OCI-LY3 (cell line): ENCODE results near the gene CPEB3.

Experiments
- H2AFZ ChIP-seq: fragments of 200-600, 300-600 bp; shearing (Covaris generic); 2 replicates; pipeline ENCODE4 v1.6.0; 2014; ENCODE audit warnings: antibody characterized with exemption, low read depth, low read length
- H3K27ac ChIP-seq: fragments of 200-600, 300-600 bp; sonication (generic); 2 replicates; pipeline ENCODE4 v1.5.1; 2014; ENCODE audit warnings: mild to moderate bottlenecking, low read length, moderate library complexity, mixed read lengths
- H3K27me3 ChIP-seq: fragments of 200-600, 300-600 bp; sonication (generic); 2 replicates; pipeline ENCODE4 v1.6.1; 2014; ENCODE audit warnings: low read depth, low read length, mixed read lengths
- H3K36me3 ChIP-seq: fragments of 200-600, 300-600 bp; sonication (generic); replicated peaks from 2 replicates; pipeline ENCODE3; 2014; ENCODE audit warnings: low read depth, low read length, mixed read lengths
- H3K4me1 ChIP-seq: fragments of 300-600, 200-600 bp; sonication (generic); 2 replicates; pipeline ENCODE4 v1.6.1; 2014; ENCODE audit warnings: low read length, mixed read lengths
- H3K4me2 ChIP-seq: fragments of 200-600, 300-600 bp; sonication (generic); 2 replicates; pipeline ENCODE4 v1.6.1; 2014; ENCODE audit warnings: low read length, mixed read lengths
- H3K4me3 ChIP-seq: fragments of 300-600, 200-600 bp; sonication (generic); 2 replicates; pipeline ENCODE4 v1.5.1; 2014; ENCODE audit warnings: antibody characterized with exemption, mild to moderate bottlenecking, low read length, moderate library complexity
- H3K79me2 ChIP-seq: fragments of 300-600, 200-600 bp; shearing (Covaris generic); 2 replicates; pipeline ENCODE4 v1.6.1; 2014; ENCODE audit warnings: mild to moderate bottlenecking, low read length, mixed read lengths
- H3K9ac ChIP-seq: fragments of 300-600, 200-600 bp; shearing (Covaris generic); 2 replicates; pipeline ENCODE4 v1.6.0; 2014; ENCODE audit warnings: mild to moderate bottlenecking, low read length, moderate library complexity
- H3K9me3 ChIP-seq: fragments of 200-600, 300-600 bp; shearing (Covaris generic); 2 replicates; pipeline ENCODE4 v1.6.1; 2014; ENCODE audit warnings: low read length, mixed read lengths; ENCODE audit not compliant: insufficient read depth
- H4K20me1 ChIP-seq: fragments of 200-600, 300-600 bp; sonication (generic); 2 replicates; pipeline ENCODE4 v1.6.1; 2016; ENCODE audit warnings: low read length, mixed read lengths; ENCODE audit not compliant: insufficient read depth
- EZH2phosphoT487 ChIP-seq: fragments of 200-600 bp; shearing (Covaris generic); IDR thresholded peaks from 2 replicates; pipeline ENCODE4 v1.6.1; 2018; ENCODE audit warnings: antibody characterized with exemption, mixed run types, low read depth
- TF ChIP-seq, protein P1 (sequence below): fragments of 200-600, 300-600 bp; sonication (generic); IDR thresholded peaks from 2 replicates; pipeline ENCODE4 v1.5.1; 2014; ENCODE audit warnings: antibody characterized with exemption, low read length, low read depth

The CPEB3 gene

GRCh38 chr10:92001581-92001980, 289.3 kb downstream of the CPEB3 start:
- no peak overlapping the region for H2AFZ ChIP-seq
- H3K9me3 ChIP-seq = no peaks in the 10 kb centered on the region
- H3K79me2 ChIP-seq = no peaks in the 10 kb centered on the region
- H3K4me3 ChIP-seq = no peak overlapping the region
- no peaks in the 10 kb centered on the region for H4K20me1 ChIP-seq
- no peaks in the 10 kb centered on the region for H3K27me3 ChIP-seq
- no peak overlapping the region for H3K4me2 ChIP-seq
- TF ChIP-seq, protein P1, sequence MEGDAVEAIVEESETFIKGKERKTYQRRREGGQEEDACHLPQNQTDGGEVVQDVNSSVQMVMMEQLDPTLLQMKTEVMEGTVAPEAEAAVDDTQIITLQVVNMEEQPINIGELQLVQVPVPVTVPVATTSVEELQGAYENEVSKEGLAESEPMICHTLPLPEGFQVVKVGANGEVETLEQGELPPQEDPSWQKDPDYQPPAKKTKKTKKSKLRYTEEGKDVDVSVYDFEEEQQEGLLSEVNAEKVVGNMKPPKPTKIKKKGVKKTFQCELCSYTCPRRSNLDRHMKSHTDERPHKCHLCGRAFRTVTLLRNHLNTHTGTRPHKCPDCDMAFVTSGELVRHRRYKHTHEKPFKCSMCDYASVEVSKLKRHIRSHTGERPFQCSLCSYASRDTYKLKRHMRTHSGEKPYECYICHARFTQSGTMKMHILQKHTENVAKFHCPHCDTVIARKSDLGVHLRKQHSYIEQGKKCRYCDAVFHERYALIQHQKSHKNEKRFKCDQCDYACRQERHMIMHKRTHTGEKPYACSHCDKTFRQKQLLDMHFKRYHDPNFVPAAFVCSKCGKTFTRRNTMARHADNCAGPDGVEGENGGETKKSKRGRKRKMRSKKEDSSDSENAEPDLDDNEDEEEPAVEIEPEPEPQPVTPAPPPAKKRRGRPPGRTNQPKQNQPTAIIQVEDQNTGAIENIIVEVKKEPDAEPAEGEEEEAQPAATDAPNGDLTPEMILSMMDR = no peak
- no peak for TF ChIP-seq EZH2phosphoT487
- no peaks in the 10 kb centered on the region for H3K4me1 ChIP-seq
- no peak overlapping the region for H3K27ac ChIP-seq
- no peak overlapping the region for H3K9ac ChIP-seq
- H3K36me3 ChIP-seq = peaks cover 47% of the 10 kb centered on the region
